OCI-LY7 (cell line): Measurements from ENCODE around the gene TVP23A.

Source experiments
- EZH2phosphoT487 ChIP-seq: fragments of 200-600 bp; sonication (generic); IDR thresholded peaks from 2 replicates; pipeline ENCODE4 v1.6.1; 2018; ENCODE audit warnings: low read depth, borderline replicate concordance, mild to moderate bottlenecking, mixed run types, antibody characterized with exemption, low read length, moderate library complexity, mixed read lengths
- TF ChIP-seq, protein P1 (sequence below): fragments of 200-600 bp; sonication (generic); conservative IDR thresholded peaks from 2 replicates; pipeline ENCODE4 v1.5.1; 2014; ENCODE audit warnings: mild to moderate bottlenecking, antibody characterized with exemption, low read length, moderate library complexity, mixed read lengths

DNA sequence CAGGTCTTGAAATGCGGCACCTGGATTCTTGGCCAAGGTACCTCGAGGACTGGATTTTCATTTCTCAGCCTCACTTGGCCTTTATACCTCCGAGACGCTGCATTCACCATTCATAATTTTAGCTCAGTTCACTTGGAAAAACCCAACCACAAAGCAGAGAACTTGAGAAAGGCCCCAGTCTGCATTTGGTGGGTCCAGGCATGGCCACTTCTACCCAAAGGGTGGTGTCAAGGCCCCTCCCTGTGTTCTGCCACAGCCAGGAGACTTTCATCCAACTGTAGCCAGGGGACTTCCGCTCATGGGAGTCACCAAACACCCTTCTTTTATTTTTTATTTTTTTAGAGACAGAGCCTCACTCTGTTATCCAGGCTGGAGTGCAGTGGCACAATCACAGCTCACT, 14.7 kb upstream of the TVP23A start:
- TF ChIP-seq, protein P1, sequence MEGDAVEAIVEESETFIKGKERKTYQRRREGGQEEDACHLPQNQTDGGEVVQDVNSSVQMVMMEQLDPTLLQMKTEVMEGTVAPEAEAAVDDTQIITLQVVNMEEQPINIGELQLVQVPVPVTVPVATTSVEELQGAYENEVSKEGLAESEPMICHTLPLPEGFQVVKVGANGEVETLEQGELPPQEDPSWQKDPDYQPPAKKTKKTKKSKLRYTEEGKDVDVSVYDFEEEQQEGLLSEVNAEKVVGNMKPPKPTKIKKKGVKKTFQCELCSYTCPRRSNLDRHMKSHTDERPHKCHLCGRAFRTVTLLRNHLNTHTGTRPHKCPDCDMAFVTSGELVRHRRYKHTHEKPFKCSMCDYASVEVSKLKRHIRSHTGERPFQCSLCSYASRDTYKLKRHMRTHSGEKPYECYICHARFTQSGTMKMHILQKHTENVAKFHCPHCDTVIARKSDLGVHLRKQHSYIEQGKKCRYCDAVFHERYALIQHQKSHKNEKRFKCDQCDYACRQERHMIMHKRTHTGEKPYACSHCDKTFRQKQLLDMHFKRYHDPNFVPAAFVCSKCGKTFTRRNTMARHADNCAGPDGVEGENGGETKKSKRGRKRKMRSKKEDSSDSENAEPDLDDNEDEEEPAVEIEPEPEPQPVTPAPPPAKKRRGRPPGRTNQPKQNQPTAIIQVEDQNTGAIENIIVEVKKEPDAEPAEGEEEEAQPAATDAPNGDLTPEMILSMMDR, result no peak
- TF ChIP-seq EZH2phosphoT487, result no peak
